Panc1 (cell line): ENCODE measurements around the gene MAP3K21. TPM values are rescaled to one million over a fixed set of nuclear protein-coding genes. Genes with fewer than 3 reads are reported as not detected.

ENCODE experiments used
- ATAC-seq: fragments of 200-7000 bp; cut with Tn5 transposase; 2 replicates; pipeline ENCODE4 v1.9.1; 2020; ENCODE audit warnings: mild to moderate bottlenecking, moderate library complexity
- BruUV-seq: library from RNA; stranded (reverse); fragments of 400-500 nt; replicated peaks from 2 replicates; lab custom pipeline; 2021; lab: Mats Ljungman, UMichigan
- CTCF ChIA-PET: fragments of 300-600 bp; sonication (Branson Sonifier 250); formaldehyde crosslinking; loops from one replicate; lab custom pipeline; 2022; ENCODE audit warnings: antibody characterized with exemption; lab: Charles Lee
- POLR2A ChIA-PET: fragments of 300-600 bp; sonication (Branson Sonifier 250); formaldehyde crosslinking; loops from one replicate; lab custom pipeline; 2022; ENCODE audit warnings: antibody characterized with exemption; lab: Charles Lee
- DNase-seq: peaks from one replicate; pipeline ENCODE4 v3.0.0-alpha.2; 2010; ENCODE audit warnings: low read depth, low spot score
- H3K27ac ChIP-seq: 2 replicates; pipeline ENCODE4 v1.5.1; 2011; ENCODE audit warnings: mild to moderate bottlenecking, low read length, inconsistent platforms
- H3K27me3 ChIP-seq: fragments of 200-500 bp; sonication (Bioruptor generic); 2 replicates; pipeline ENCODE4 v1.6.0; 2014; ENCODE audit warnings: low read length, inconsistent platforms; ENCODE audit not compliant: control insufficient read depth, insufficient read depth
- H3K36me3 ChIP-seq: fragments of 200-500 bp; sonication (Bioruptor generic); 2 replicates; pipeline ENCODE4 v1.5.1; 2014; ENCODE audit warnings: inconsistent platforms, mild to moderate bottlenecking, low read length, moderate library complexity; ENCODE audit not compliant: control insufficient read depth, insufficient read depth
- H3K4me1 ChIP-seq: 2 replicates; pipeline ENCODE4 v1.5.1; 2011; ENCODE audit warnings: inconsistent platforms, mild to moderate bottlenecking, low read length, moderate library complexity; ENCODE audit not compliant: control insufficient read depth, insufficient read depth
- H3K4me3 ChIP-seq, 2 experiments: 2 replicates each; pipeline ENCODE4 v1.5.1; 2011 to 2012; ENCODE audit warnings: low read depth in 2 of 2, low read length in 2 of 2, mild to moderate bottlenecking in 2 of 2, inconsistent platforms in 1 of 2, moderate library complexity in 1 of 2
- H3K9me3 ChIP-seq: fragments of 200-500 bp; sonication (Bioruptor generic); 2 replicates; pipeline ENCODE4 v1.5.1; 2014; ENCODE audit warnings: low read depth, mild to moderate bottlenecking, inconsistent platforms, low read length, moderate library complexity; ENCODE audit not compliant: control insufficient read depth, insufficient read depth
- CTCF ChIP-seq: fragments of 450-650 bp; IDR thresholded peaks from 2 replicates; pipeline ENCODE4 v1.5.1; 2017; ENCODE audit warnings: mild to moderate bottlenecking
- POLR2AphosphoS5 ChIP-seq: IDR thresholded peaks from 2 replicates; pipeline ENCODE4 v1.6.1; 2012; ENCODE audit warnings: mild to moderate bottlenecking, low read depth, low read length, moderate library complexity
- REST ChIP-seq, 2 experiments: IDR thresholded peaks; 2 replicates each; pipeline ENCODE4 v1.6.1; 2011 to 2012; ENCODE audit warnings: low read depth in 2 of 2, control low read depth in 1 of 2, low read length in 1 of 2, mild to moderate bottlenecking in 1 of 2, moderate library complexity in 1 of 2; ENCODE audit not compliant: insufficient read depth in 1 of 2
- SIN3A ChIP-seq: IDR thresholded peaks from 2 replicates; pipeline ENCODE4 v1.6.1; 2012; ENCODE audit warnings: low read depth, mild to moderate bottlenecking, low read length, moderate library complexity, borderline replicate concordance; ENCODE audit not compliant: insufficient read depth
- TCF7L2 ChIP-seq: IDR thresholded peaks from 2 replicates; pipeline ENCODE4 v1.6.1; 2011; ENCODE audit warnings: mild to moderate bottlenecking, low read depth, low read length, inconsistent platforms
- in situ Hi-C: cut with HindIII; loops from 2 replicates; pipeline ENCODE4 v1.10.0; 2016; ENCODE audit warnings: low sequenced_read_pairs, low pct_unique_long_range_greater_than_20kb
- intact Hi-C: fragments of 100-400 bp; cut with micrococcal nuclease; formaldehyde crosslinking; loops from one replicate; pipeline ENCODE4 v1.10.0; 2022; ENCODE audit not compliant: unreplicated experiment
- total RNA-seq: library from RNA; stranded (reverse); gene quantifications from one replicate; pipeline ENCODE4 v1.2.1, GENCODE V29; 2021; ENCODE audit not compliant: unreplicated experiment

Gene MAP3K21
- total RNA-seq, 1 experiment from 2014 or later, result 3.1 TPM

DNA sequence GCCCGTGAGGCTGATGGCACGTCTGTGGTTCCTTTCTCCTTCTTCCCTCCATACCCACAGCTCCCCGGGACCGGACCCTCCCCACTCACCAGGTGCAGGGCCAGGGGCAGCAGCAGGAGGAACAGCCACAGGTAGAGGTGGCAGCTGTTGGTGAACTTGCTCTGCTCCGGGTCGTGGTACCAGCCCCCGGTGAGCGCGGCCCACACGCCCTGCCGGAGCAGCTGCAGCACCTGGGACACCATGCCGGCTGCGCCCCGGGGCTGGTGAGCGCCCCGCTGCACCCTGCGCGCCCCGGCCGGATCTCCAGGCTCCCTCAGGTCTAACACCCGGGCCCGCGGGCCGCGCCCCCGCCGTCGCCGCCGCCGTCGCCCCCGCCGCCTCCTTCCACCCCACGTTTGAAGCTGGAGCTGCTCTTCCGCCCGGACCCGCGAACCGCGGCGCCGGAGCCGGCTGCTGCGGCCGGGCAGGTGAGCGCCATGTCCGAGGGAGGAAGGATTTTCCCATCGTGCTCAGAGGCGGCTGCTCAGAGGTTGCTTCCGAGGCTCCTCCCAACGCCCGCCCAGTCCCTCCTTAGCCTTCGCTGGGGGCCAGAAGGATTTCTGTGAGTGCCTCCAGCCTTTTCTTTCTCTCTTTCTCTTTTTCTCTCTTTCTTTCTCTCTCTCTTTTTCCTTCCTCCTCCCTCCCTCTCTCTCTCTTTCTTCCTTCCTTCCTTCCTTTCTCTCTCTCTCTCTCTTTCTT is 32.1 kb upstream of the MAP3K21 start, which contains the start of gene PCNX2:
Gene PCNX2 (minus strand): TSS at position 489 of the 738 bp plus-strand sequence. CDS start 247 bp downstream, at position 242.
- intact Hi-C loops, result no loop called here
- peak; percentile 96 for ATAC-seq
- Histone ChIP-seq H3K4me3 (peak within 1 kb of the TSS; percentile 49 to 66), H3K4me1 (no peaks in the 10 kb centered on the region), H3K36me3 (no peaks in the 10 kb centered on the region), H3K27me3 (peaks cover 7% of the 10 kb centered on the region; the same call in 1 of the 2 replicates), H3K9me3 (no peaks in the 10 kb centered on the region), H3K27ac (no peak within 1 kb of the TSS)
- ChIA-PET CTCF (no interaction called here), POLR2A (no interaction called here)
- in situ Hi-C loops, result no loop called here
- no peak for TF ChIP-seq POLR2AphosphoS5
- no peak for TF ChIP-seq REST (IDR thresholded peaks at IDR 0.05; ENCODE audit: insufficient read depth in 1 of 2, low read depth in 2 of 2, low read length in 1 of 2)
- TF ChIP-seq CTCF, result no peak
- no peak for TF ChIP-seq SIN3A
- TF ChIP-seq TCF7L2, result no peak
- BruUV-seq, result no TSS peak
- DNase-seq, result no peak

DNA sequence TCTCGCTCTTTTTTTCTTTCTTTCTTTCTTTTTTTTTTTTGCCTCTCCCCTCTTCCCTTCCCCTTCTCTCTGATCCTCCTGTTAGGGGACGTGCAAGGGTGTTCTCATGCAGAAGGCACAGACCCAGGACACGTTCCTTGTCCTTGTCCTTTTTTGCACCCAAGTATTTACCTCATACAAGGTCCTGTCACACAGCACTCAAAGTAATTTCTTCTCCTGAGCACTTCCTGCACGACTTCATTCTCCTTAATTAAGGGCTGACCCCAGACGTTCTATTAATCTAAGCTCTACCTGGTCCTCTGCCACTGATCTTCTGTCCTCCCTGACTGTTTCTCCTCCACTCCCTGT is 31.6 kb upstream of the MAP3K21 start:
- in situ Hi-C loops, result no loop called here
- no peaks in the 10 kb centered on the region for H3K4me1 ChIP-seq
- no peaks in the 10 kb centered on the region for H3K36me3 ChIP-seq
- no peak for DNase-seq
- no TSS peak for BruUV-seq
- H3K9me3 ChIP-seq, result no peaks in the 10 kb centered on the region
- intact Hi-C loops, result no loop called here
- ATAC-seq, result no peak
- POLR2A ChIA-PET, result no interaction called here
- H3K27me3 ChIP-seq, result peaks cover 7% of the 10 kb centered on the region; the same call in 1 of the 2 replicates
- TF ChIP-seq TCF7L2, result no peak
- TF ChIP-seq REST (IDR thresholded peaks at IDR 0.05; ENCODE audit: insufficient read depth in 1 of 2, low read depth in 2 of 2, low read length in 1 of 2), result no peak
- TF ChIP-seq CTCF, result no peak
- no peak for TF ChIP-seq SIN3A
- no peak for TF ChIP-seq POLR2AphosphoS5
- peak overlapping the region; percentile 49 to 66 for H3K4me3 ChIP-seq
- CTCF ChIA-PET, result no interaction called here
- H3K27ac ChIP-seq, result no peak overlapping the region
